ENCODE measurements around the gene BID. TPM values are rescaled to one million over a fixed set of nuclear protein-coding genes. Genes with fewer than 3 reads are reported as not detected.

Gene BID
- total RNA-seq, 2 experiments from 2014 or later = 16.3 to 19.9 TPM

DNA sequence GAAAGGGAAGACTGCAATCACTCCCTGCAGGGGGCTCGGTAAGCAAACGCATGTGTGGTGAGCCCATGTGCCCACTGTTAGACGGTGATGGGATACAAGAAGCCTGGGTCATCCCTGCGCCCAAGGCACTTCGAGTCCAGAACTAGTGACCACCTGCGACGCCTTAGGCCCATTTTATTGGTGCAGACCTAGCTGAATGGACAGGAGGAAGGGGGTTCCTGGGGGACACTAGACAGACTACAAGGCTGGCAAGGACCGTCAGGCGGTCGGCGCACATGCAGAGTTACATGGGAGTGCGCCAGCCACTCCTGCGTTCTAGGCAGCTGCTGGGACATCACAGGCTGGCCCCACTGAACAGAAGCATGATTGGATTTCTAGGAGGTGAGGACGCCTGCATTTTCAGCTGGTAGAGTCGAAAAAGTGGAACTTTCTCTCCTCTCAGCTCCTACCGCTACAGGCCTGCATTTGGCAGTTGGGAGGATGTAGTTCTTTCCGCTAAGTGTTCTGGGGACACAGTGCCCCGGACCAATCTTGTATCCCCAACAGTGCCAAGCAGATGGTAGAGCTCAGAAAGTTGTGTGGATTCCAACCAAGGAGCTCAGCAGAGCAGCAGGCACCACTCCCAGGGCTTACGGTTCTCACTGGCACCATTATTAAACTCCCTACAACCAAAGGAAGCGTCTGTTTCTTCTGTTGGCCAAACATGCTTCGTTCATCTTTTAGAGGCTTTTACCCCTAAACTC, 35.7 kb downstream of the BID start:
- ChIA-PET POLR2A (no interaction called here), CTCF (interaction anchor here (0.7 to 9.7 kb wide), 3 partner anchors 15 to 338 kb away, joined by 3 to 137 read pairs (median 30); no protein-coding TSS in a partner anchor)
- H3K9me3 Mint-ChIP-seq = no peaks in the 10 kb centered on the region

DNA sequence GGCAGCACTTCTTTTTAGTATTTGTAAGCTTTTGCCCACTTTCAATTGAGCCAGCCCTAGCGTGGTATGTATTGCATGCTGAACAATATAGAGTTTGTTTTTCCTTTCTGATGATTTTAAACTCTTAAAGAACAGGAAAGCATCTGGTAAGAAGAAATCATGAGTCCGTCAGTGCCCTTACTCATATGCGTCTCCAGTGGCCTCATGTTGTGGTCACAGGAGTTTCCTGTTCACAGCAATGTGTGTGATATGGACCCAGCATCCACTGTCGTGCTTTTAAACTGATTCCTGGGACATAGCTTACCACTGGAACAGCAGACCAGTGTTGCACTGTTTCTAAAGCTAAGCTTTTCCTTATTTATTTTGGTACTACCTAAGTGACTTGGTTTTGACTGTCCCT, 40.1 kb downstream of the BID start:
- Mint-ChIP-seq H3K27me3 (no peaks in the 10 kb centered on the region), H3K36me3 (ENCODE audit: low read depth) (peaks cover 13% of the 10 kb centered on the region), H3K27ac (peak overlapping the region; percentile 59), H3K4me3 (no peak overlapping the region), H3K4me1 (ENCODE audit: low read depth) (peaks cover 15% of the 10 kb centered on the region), H3K9me3 (no peaks in the 10 kb centered on the region)
- peak; percentile 85 for ATAC-seq
- ChIA-PET POLR2A (interaction anchor here (1.1 to 1.6 kb wide), 4 partner anchors 39 to 344 kb away, joined by 3 to 5 read pairs (median 3); partner anchors contain the start of gene PEX26), CTCF (interaction anchor here (0.9 to 2.5 kb wide), 7 partner anchors 9 to 343 kb away, joined by 3 to 11 read pairs (median 3); partner anchors contain the start of gene PEX26)
- peak; percentile 71 for DNase-seq
- intact Hi-C loops (cut with micrococcal nuclease) = no loop called here
- TF ChIP-seq, protein P1, sequence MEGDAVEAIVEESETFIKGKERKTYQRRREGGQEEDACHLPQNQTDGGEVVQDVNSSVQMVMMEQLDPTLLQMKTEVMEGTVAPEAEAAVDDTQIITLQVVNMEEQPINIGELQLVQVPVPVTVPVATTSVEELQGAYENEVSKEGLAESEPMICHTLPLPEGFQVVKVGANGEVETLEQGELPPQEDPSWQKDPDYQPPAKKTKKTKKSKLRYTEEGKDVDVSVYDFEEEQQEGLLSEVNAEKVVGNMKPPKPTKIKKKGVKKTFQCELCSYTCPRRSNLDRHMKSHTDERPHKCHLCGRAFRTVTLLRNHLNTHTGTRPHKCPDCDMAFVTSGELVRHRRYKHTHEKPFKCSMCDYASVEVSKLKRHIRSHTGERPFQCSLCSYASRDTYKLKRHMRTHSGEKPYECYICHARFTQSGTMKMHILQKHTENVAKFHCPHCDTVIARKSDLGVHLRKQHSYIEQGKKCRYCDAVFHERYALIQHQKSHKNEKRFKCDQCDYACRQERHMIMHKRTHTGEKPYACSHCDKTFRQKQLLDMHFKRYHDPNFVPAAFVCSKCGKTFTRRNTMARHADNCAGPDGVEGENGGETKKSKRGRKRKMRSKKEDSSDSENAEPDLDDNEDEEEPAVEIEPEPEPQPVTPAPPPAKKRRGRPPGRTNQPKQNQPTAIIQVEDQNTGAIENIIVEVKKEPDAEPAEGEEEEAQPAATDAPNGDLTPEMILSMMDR (IDR thresholded peaks at IDR 0.05) = no peak

More for the DNA sequence above, 35.7 kb downstream of the BID start:
- Mint-ChIP-seq H3K4me1 (ENCODE audit: low read depth) (peaks cover 19% of the 10 kb centered on the region), H3K27me3 (no peaks in the 10 kb centered on the region), H3K4me3 (no peak overlapping the region), H3K36me3 (ENCODE audit: low read depth) (no peaks in the 10 kb centered on the region), H3K27ac (no peak overlapping the region)
- TF ChIP-seq, protein P1 (IDR thresholded peaks at IDR 0.05) = no peak
- intact Hi-C loops (cut with micrococcal nuclease) = no loop called here
- ATAC-seq (no peak), DNase-seq (no peak)

DNA sequence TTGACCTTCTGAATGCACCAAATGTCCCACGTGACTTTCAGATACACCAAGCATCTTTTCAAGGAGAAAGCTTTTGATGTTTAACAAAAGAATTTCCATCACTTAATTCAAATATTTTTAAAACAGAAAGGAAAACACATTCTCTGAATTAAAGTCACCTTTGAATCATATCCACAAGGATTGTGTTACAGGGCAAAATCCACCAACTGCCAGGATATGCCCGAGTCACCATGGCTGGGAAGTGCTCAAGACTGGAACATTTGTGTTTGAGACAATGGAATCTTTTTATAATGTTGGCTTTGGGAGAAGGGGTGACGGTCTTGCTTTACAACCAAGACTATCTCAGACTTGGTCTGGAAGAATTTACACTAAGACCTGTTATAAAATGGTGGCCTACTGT, 40.8 kb downstream of the BID start:
- DNase-seq (no peak), ATAC-seq (no peak)
- ChIA-PET POLR2A (interaction anchor here (0.6 to 1.6 kb wide), 5 partner anchors 18 to 344 kb away, joined by 3 to 5 read pairs (median 3); partner anchors contain the start of gene PEX26), CTCF (interaction anchor here (0.8 to 2.5 kb wide), 6 partner anchors 9 to 97 kb away, joined by 3 to 11 read pairs (median 4); no protein-coding TSS in a partner anchor)
- no peak overlapping the region for H3K4me3 Mint-ChIP-seq
- intact Hi-C loops (cut with micrococcal nuclease) = no loop called here
- H3K9me3 Mint-ChIP-seq = no peaks in the 10 kb centered on the region
- H3K27ac Mint-ChIP-seq = peak overlapping the region; percentile 59
- H3K36me3 Mint-ChIP-seq (ENCODE audit: low read depth) = peaks cover 15% of the 10 kb centered on the region
- TF ChIP-seq, protein P1 (IDR thresholded peaks at IDR 0.05) = no peak
- no peaks in the 10 kb centered on the region for H3K27me3 Mint-ChIP-seq
- peaks cover 15% of the 10 kb centered on the region for H3K4me1 Mint-ChIP-seq (ENCODE audit: low read depth)

DNA sequence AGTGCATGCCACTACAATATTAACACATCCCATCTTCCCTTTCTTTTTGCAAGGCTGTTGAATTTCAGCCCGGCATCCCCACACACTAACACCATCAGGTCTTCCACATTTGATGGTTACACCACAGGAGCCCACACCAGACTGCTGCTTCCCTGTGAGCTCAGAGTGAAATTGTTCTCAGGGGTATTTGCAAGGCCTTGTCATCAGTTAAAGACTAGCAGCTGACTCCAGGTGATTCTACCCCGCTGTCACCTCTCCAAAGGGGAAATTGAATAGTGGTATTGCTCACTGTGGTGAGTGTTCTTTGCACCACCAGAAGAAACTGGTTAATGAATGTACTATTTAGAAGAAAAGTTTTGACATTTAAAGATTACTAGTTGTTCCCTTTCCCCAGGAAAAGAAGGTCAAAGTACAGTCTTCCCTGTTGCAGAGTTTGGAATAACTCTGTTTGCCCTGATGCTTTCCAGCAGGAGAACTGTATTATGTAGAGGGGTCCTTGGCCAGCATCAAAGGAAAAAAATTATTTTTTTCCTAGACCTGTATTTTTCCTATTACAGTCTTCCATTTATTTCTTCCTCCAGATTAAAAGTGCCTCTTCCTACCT, 41.9 kb downstream of the BID start:
- Mint-ChIP-seq H3K36me3 (ENCODE audit: low read depth) (peaks cover 17% of the 10 kb centered on the region), H3K4me3 (no peak overlapping the region), H3K27ac (no peak overlapping the region), H3K9me3 (no peaks in the 10 kb centered on the region), H3K27me3 (no peaks in the 10 kb centered on the region), H3K4me1 (ENCODE audit: low read depth) (peaks cover 15% of the 10 kb centered on the region)
- CTCF ChIA-PET = interaction anchor here (1.3 to 1.7 kb wide), 2 partner anchors 11 to 43 kb away, joined by 4 to 5 read pairs; no protein-coding TSS in a partner anchor
- no peak for ATAC-seq
- DNase-seq = no peak
- intact Hi-C loops (cut with micrococcal nuclease) = no loop called here
- TF ChIP-seq, protein P1 (IDR thresholded peaks at IDR 0.05) = no peak
- POLR2A ChIA-PET = no interaction called here
